Karpas-422 (cell line): ENCODE measurements around the gene TRMT61B. TPM values are rescaled to one million over a fixed set of nuclear protein-coding genes. Genes with fewer than 3 reads are reported as not detected.
A peak's percentile ranks its signal among the peaks of the same experiment; 100 is the strongest.

Experiments
- DNase-seq: peaks from one replicate; pipeline ENCODE4 v3.0.0-alpha.2; 2015
- H2AFZ ChIP-seq: fragments of 200-600 bp; sonication (generic); 2 replicates; pipeline ENCODE4 v1.6.1; 2014; ENCODE audit warnings: antibody characterized with exemption, low read length, mixed read lengths
- H3K27ac ChIP-seq: fragments of 200-600 bp; sonication (generic); 2 replicates; pipeline ENCODE4 v1.5.1; 2014; ENCODE audit warnings: mild to moderate bottlenecking, low read length, moderate library complexity
- H3K27me3 ChIP-seq: fragments of 200-600 bp; sonication (generic); 2 replicates; pipeline ENCODE4 v1.6.1; 2014; ENCODE audit warnings: low read length, mixed read lengths
- H3K36me3 ChIP-seq: fragments of 200-600 bp; sonication (generic); 2 replicates; pipeline ENCODE4 v1.6.1; 2014; ENCODE audit warnings: low read length, mixed read lengths; ENCODE audit not compliant: insufficient read depth
- H3K4me1 ChIP-seq: fragments of 200-600 bp; sonication (generic); 2 replicates; pipeline ENCODE4 v1.6.1; 2014; ENCODE audit warnings: mild to moderate bottlenecking, low read length, mixed read lengths
- H3K4me2 ChIP-seq: fragments of 200-600 bp; sonication (generic); 2 replicates; pipeline ENCODE4 v1.6.1; 2014; ENCODE audit warnings: low read length, low read depth, mild to moderate bottlenecking; ENCODE audit not compliant: poor library complexity, severe bottlenecking
- H3K4me3 ChIP-seq: fragments of 200-600 bp; sonication (generic); 2 replicates; pipeline ENCODE4 v1.5.1; 2014; ENCODE audit warnings: mild to moderate bottlenecking, antibody characterized with exemption, low read length, mixed read lengths
- H3K79me2 ChIP-seq: fragments of 200-600 bp; sonication (generic); 2 replicates; pipeline ENCODE4 v1.6.1; 2014; ENCODE audit warnings: mild to moderate bottlenecking, low read length, mixed read lengths
- H3K9ac ChIP-seq: fragments of 200-600 bp; sonication (generic); 2 replicates; pipeline ENCODE4 v1.6.0; 2014; ENCODE audit warnings: low read length
- H3K9me2 ChIP-seq: fragments of 200-600 bp; sonication (generic), shearing (Covaris generic); replicated peaks from 2 replicates; pipeline ENCODE4 v1.6.0; 2014; ENCODE audit warnings: mild to moderate bottlenecking, low read length, moderate library complexity; ENCODE audit not compliant: insufficient read depth
- H3K9me3 ChIP-seq: fragments of 300-700, 200-600 bp; sonication (generic); 2 replicates; pipeline ENCODE4 v1.6.1; 2014; ENCODE audit warnings: low read length, mixed read lengths
- H4K20me1 ChIP-seq: fragments of 200-600 bp; sonication (generic); 2 replicates; pipeline ENCODE4 v1.6.1; 2014; ENCODE audit warnings: mild to moderate bottlenecking, antibody characterized with exemption, low read length, low read depth; ENCODE audit not compliant: insufficient read depth
- small RNA-seq: library from RNA; depleted of rRNA; stranded (forward); fragments of <200 nt; gene quantifications from one replicate; pipeline ENCODE3, GENCODE V24; 2014
- total RNA-seq: library from RNA; depleted of rRNA; stranded (reverse); fragments of >200 nt; shearing (Covaris generic); gene quantifications from 2 replicates; pipeline ENCODE4 v1.2.3, GENCODE V29; 2014; ENCODE audit warnings: low replicate concordance; rRNA removed

Gene TRMT61B
- total RNA-seq, 1 experiment from 2014 or later: 14.8 TPM

DNA sequence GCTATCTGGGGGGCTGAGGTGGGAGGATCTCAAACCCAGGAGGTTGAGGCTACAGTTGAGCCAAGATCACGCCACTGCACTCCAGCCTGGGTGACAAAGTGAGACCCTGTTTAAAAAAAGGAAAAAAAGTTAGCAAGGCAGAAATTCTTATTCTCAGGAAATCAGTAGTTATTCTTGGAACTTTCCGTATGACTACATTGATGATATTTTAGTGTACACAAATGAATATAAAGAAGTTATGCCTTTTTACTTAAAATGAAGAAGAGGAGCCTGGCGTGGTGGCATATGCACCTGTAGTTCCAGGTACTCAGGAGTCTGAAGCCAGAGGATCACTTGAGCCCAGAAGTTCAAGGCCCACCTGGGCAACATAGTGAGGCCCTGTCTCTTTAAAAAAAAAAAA is 52.1 kb downstream of the TRMT61B start:
- Histone ChIP-seq H3K9me2 (no peaks in the 10 kb centered on the region), H2AFZ (no peak overlapping the region), H3K4me3 (no peak overlapping the region), H3K9ac (no peak overlapping the region), H3K4me2 (no peak overlapping the region), H3K36me3 (no peaks in the 10 kb centered on the region), H3K27ac (no peak overlapping the region), H3K27me3 (no peaks in the 10 kb centered on the region), H3K79me2 (no peaks in the 10 kb centered on the region), H3K9me3 (no peaks in the 10 kb centered on the region), H4K20me1 (no peaks in the 10 kb centered on the region), H3K4me1 (peaks cover 3% of the 10 kb centered on the region)
- no peak for DNase-seq

DNA sequence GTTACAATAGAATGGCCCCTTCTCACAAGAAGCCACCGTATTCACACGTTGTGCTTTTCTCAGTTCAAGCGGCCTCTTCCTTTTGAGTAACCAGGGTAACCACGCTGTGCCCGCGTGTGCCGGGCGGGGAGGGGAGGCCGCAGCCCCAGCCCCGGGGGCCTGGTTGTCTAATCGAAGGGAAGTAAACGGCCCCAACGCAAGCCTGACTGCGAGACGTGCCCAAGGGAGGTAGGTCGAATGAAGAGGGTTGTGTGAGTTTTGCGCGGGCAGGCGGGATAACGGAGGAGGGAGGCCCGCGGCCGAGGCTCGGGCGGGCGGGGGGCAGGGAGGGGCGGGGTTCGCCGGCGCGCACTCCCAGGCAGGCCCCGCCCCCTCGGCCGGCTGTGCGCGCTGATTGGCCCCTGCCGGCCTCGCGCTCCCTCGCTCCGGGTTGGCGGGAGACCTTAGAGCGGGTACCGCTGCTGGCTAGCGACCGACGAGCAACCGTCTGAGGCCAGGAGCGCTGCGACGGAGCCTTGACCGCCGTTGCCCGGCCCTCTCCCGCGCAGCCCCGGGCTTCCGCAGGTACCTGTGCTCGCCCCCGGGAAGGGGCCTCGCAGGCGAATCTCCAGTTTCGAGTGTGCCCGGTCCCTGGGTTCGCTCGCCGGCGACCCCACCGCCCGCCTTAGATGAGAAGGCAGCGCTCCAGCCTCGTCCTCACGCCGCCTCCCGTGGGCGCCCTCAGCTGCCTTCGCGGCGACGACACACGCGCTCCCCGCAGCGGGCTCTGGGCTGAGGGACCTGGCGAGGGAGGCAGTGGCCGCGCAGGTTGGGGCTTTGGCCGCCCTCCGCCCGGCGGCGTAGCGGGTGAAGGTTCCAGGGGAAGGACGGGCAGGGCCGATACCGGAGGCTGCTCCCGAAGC is 59.5 kb downstream of the TRMT61B start, which contains the start of gene SPDYA:
SPDYA (plus strand) TSS at position 451 of the 902 bp plus-strand sequence. CDS start 5,181 bp downstream, outside the sequence.
- H3K79me2 ChIP-seq: no peaks in the 10 kb centered on the region
- no peak within 1 kb of the TSS for H2AFZ ChIP-seq
- H3K9me2 ChIP-seq: no peaks in the 10 kb centered on the region
- peaks cover 2% of the 10 kb centered on the region; the same call in 1 of the 2 replicates for H3K36me3 ChIP-seq
- no peaks in the 10 kb centered on the region for H4K20me1 ChIP-seq
- H3K4me2 ChIP-seq: no peak within 1 kb of the TSS
- H3K9me3 ChIP-seq: no peaks in the 10 kb centered on the region
- no peak within 1 kb of the TSS for H3K27ac ChIP-seq
- no peaks in the 10 kb centered on the region for H3K4me1 ChIP-seq
- H3K27me3 ChIP-seq: no peaks in the 10 kb centered on the region
- no peak within 1 kb of the TSS for H3K4me3 ChIP-seq
- no peak within 1 kb of the TSS for H3K9ac ChIP-seq
- DNase-seq: no peak

DNA sequence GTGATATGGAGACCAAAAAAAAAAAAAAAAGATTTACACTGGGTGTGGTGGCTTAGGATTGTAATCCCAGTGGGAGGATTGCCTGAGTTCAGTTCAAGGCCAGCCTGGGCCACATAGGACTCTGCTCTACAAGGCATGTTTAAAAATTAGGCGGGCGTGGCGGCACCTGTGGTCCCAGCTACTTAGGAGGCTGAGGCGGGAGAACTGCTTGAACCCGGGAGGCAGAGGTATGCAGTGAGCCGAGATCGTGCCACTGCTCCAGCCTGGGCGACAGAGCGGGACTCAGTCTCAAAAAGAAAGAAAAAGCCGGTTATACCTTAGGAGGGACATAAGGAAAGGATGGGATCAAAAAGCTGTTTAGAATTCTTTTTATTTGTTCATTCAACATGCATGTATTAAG is 60.2 kb downstream of the TRMT61B start:
- DNase-seq: no peak
- Histone ChIP-seq H3K9me3 (no peaks in the 10 kb centered on the region), H3K27ac (no peak overlapping the region), H3K4me1 (no peaks in the 10 kb centered on the region), H3K36me3 (peaks cover 7% of the 10 kb centered on the region; the same call in 1 of the 2 replicates), H3K9me2 (no peaks in the 10 kb centered on the region), H4K20me1 (no peaks in the 10 kb centered on the region), H3K27me3 (no peaks in the 10 kb centered on the region), H2AFZ (no peak overlapping the region), H3K4me3 (no peak overlapping the region), H3K79me2 (no peaks in the 10 kb centered on the region), H3K9ac (no peak overlapping the region), H3K4me2 (no peak overlapping the region)

DNA sequence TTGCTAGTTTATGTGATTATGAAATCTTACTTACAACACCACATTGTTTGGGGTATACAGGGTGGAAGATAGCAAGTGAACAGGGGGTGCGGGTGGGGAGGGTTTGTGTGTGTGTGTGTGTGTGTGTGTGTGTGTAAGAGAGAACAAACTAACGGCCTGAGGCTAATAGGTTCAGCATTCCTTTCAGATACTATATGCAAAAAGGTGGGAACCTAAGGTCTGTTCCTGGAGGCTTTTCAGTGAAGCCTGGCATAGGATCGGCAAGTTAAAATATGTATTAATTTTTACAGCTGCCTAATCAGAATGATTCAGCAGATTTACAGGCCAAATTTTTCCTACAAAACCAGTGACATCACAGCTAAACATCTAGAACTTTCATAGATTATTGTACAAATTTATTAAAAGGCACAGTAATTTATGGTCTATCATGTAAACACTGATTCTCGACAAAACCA is 67.1 kb downstream of the TRMT61B start:
- H3K27ac ChIP-seq: no peak overlapping the region
- H3K9ac ChIP-seq: no peak overlapping the region
- no peaks in the 10 kb centered on the region for H3K4me1 ChIP-seq
- no peak overlapping the region for H3K4me2 ChIP-seq
- H2AFZ ChIP-seq: no peak overlapping the region
- no peaks in the 10 kb centered on the region for H3K9me3 ChIP-seq
- H3K9me2 ChIP-seq: no peaks in the 10 kb centered on the region
- no peaks in the 10 kb centered on the region for H3K27me3 ChIP-seq
- no peak overlapping the region for H3K4me3 ChIP-seq
- H3K36me3 ChIP-seq: peaks cover 61% of the 10 kb centered on the region
- 0 out of 2 replicates have a peak, but pooled peaks cover 4% of the 10 kb centered on the region for H4K20me1 ChIP-seq
- H3K79me2 ChIP-seq: peaks cover 35% of the 10 kb centered on the region
- no peak for DNase-seq

DNA sequence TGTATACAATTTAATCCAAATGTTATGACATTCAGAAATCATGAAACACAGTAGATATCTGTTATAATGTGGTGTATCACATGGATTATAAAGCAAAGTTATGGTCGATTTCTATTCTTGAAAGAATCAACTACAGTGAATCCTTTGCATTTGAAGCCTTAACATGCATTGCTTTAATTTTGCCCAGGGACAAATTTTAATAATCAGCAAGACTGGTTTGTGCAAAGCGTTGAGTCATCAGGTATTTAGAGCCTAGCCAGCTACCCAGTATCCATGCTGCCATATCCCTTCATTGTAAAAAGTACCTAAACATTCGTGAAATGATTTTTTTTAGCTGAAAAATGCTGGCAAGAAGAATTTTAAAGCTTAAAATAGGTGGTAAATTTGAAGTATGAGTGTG is 68.4 kb downstream of the TRMT61B start:
- no peak overlapping the region for H3K4me3 ChIP-seq
- H2AFZ ChIP-seq: no peak overlapping the region
- H3K27ac ChIP-seq: no peak overlapping the region
- no peak overlapping the region for H3K9ac ChIP-seq
- H3K9me2 ChIP-seq: no peaks in the 10 kb centered on the region
- DNase-seq: no peak
- no peaks in the 10 kb centered on the region for H3K27me3 ChIP-seq
- 0 out of 2 replicates have a peak, but pooled peaks cover 4% of the 10 kb centered on the region for H4K20me1 ChIP-seq
- H3K79me2 ChIP-seq: peaks cover 48% of the 10 kb centered on the region
- H3K36me3 ChIP-seq: peaks cover 68% of the 10 kb centered on the region
- H3K9me3 ChIP-seq: no peaks in the 10 kb centered on the region
- no peaks in the 10 kb centered on the region for H3K4me1 ChIP-seq
- no peak overlapping the region for H3K4me2 ChIP-seq

Small RNA genes within 50 kb of the gene (small RNA-seq; reads per million reads assigned to genes)
- 546 reads per million, percentile 100 among the genes with 10 or more reads in this experiment for gene SNORD92

Other genes with a start within 250 kb of the TRMT61B start
- 58.5 and 134 TPM in 2 replicates for gene PPP1CB, start 118.5 kb downstream of the TRMT61B start, total RNA-seq
- 0.76 and 0.78 TPM in 2 replicates for gene SPDYA, start 59.5 kb downstream of the TRMT61B start, total RNA-seq
- 65.3 and 77.0 TPM in 2 replicates for gene WDR43, start 24.4 kb upstream of the TRMT61B start, total RNA-seq
- not detected in 2 replicates for gene TOGARAM2, start 111.0 kb upstream of the TRMT61B start, total RNA-seq
- not detected in 2 replicates for gene PCARE, start 204.2 kb upstream of the TRMT61B start, total RNA-seq
- not detected in 2 replicates for gene CLIP4, start 245.1 kb upstream of the TRMT61B start, total RNA-seq